ENCODE measurements around the gene CEBPG. TPM values are rescaled to one million over a fixed set of nuclear protein-coding genes. Genes with fewer than 3 reads are reported as not detected.

Gene CEBPG
- total and polyA plus RNA-seq, 9 of the 15 experiments (the other 6 are each of a cell fraction or from before 2014, with no cell fraction given), result 9.5 to 34.9 (median 30.9) TPM

- TF ChIP-seq ZNF407 (IDR thresholded peaks at IDR 0.05; ENCODE audit: low read depth) (no peak), SIRT6 (IDR thresholded peaks at IDR 0.05; ENCODE audit: low read depth, low read length) (no peak), CTCFL (IDR thresholded peaks at IDR 0.05; ENCODE audit: borderline replicate concordance, insufficient read depth, low read depth, low read length, poor library complexity, severe bottlenecking) (no peak), EP400 (IDR thresholded peaks at IDR 0.05) (no peak), FOXK1 (CRISPR knock-in tag; IDR thresholded peaks at IDR 0.05; ENCODE audit: borderline replicate concordance) (no peak), NR3C1 (CRISPR knock-in tag; IDR thresholded peaks at IDR 0.05) (no peak), ESRRA (IDR thresholded peaks at IDR 0.05; ENCODE audit: borderline replicate concordance, low read depth) (no peak), ELF1 (tag; IDR thresholded peaks at IDR 0.05) (no peak), STAT6 (CRISPR knock-in tag; IDR thresholded peaks at IDR 0.05) (no peak), ELK1 (CRISPR knock-in tag; IDR thresholded peaks at IDR 0.05) (no peak), STAG1 (CRISPR knock-in tag; IDR thresholded peaks at IDR 0.05; ENCODE audit: borderline replicate concordance) (no peak), ZNF3 (CRISPR knock-in tag; IDR thresholded peaks at IDR 0.05) (no peak)
Measured at GRCh38 chr19:33375156-33375836, 1.8 kb downstream of the CEBPG start (continued).

Measured in K562 (cell line).